GM12878 (cell line): ENCODE data around the gene TKT. TPM values are rescaled to one million over a fixed set of nuclear protein-coding genes. Genes with fewer than 3 reads are reported as not detected.

ENCODE experiments used
- ATAC-seq: fragments of 200-7000 bp; cut with Tn5 transposase; 3 replicates; pipeline ENCODE4 v1.9.1; 2020; ENCODE audit warnings: mild to moderate bottlenecking, moderate library complexity
- BruUV-seq: library from RNA; stranded (reverse); fragments of 400-500 nt; replicated peaks from 2 replicates; lab custom pipeline; 2021; lab: Mats Ljungman, UMichigan
- CTCF ChIA-PET: fragments of 300-600 bp; sonication (Branson Sonifier 250); formaldehyde crosslinking; extraction: SDS; loops from one replicate; lab custom pipeline; 2021; ENCODE audit warnings: inconsistent platforms; lab: Yijun Ruan, JAX
- POLR2A ChIA-PET: fragments of 350-600 bp; formaldehyde crosslinking; extraction: SDS; loops from one replicate; lab custom pipeline; 2021; ENCODE audit warnings: inconsistent platforms; lab: Charles Lee
- RAD21 ChIA-PET: fragments of 300-600 bp; sonication (Branson Sonifier 250); formaldehyde crosslinking; loops from one replicate; lab custom pipeline; 2023; ENCODE audit warnings: antibody characterized with exemption; ENCODE audit not compliant: unreplicated experiment; lab: Charles Lee
- SMC1A ChIA-PET: fragments of 300-600 bp; sonication (Branson Sonifier 250); formaldehyde crosslinking; loops from one replicate; lab custom pipeline; 2023; ENCODE audit not compliant: unreplicated experiment, uncharacterized antibody; lab: Charles Lee
- DNase-seq: peaks from one replicate; pipeline ENCODE4 v3.0.0-alpha.2; 2011; ENCODE audit warnings: low read depth, low spot score
- FAIRE-seq: peaks from 3 replicates; lab custom pipeline; 2011; peaks lifted over from hg19 to GRCh38; lab: Jason Lieb, UNC
- H2AFZ ChIP-seq: 2 replicates; pipeline ENCODE4 v1.6.0; 2011; ENCODE audit warnings: low read depth, low read length, control low read depth; ENCODE audit not compliant: control insufficient read depth
- H3K27ac ChIP-seq: 2 replicates; pipeline ENCODE4 v1.5.1; 2011; ENCODE audit warnings: control low read depth; ENCODE audit not compliant: control insufficient read depth, insufficient read depth
- H3K27me3 ChIP-seq, 2 experiments: replicated peaks in 1 of 2; 2 replicates each; pipeline versions ENCODE4 v1.6.0 to v1.6.1; 2011; ENCODE audit warnings: low read length in 1 of 2; ENCODE audit not compliant: control insufficient read depth in 2 of 2, insufficient read depth in 2 of 2
- H3K36me3 ChIP-seq, 2 experiments: 2 replicates each; pipeline ENCODE4 v1.5.1; 2011; ENCODE audit warnings: low read length in 1 of 2; ENCODE audit not compliant: control insufficient read depth in 2 of 2, insufficient read depth in 2 of 2
- H3K4me1 ChIP-seq: 2 replicates; pipeline ENCODE4 v1.6.1; 2011; ENCODE audit warnings: mild to moderate bottlenecking, low read length, moderate library complexity, mixed read lengths; ENCODE audit not compliant: control insufficient read depth, insufficient read depth
- H3K4me2 ChIP-seq: 2 replicates; pipeline ENCODE4 v1.6.0; 2011; ENCODE audit warnings: control low read depth; ENCODE audit not compliant: control insufficient read depth, insufficient read depth
- H3K4me3 ChIP-seq: fragments of 200-600 bp; sonication (generic); 2 replicates; pipeline ENCODE4 v1.5.1; 2016
- H3K79me2 ChIP-seq: 2 replicates; pipeline ENCODE4 v1.6.0; 2011; ENCODE audit warnings: low read length; ENCODE audit not compliant: control insufficient read depth, insufficient read depth
- H3K9ac ChIP-seq: 2 replicates; pipeline ENCODE4 v1.8.0; 2011; ENCODE audit warnings: low read length, control low read depth, mixed read lengths; ENCODE audit not compliant: control insufficient read depth, insufficient read depth
- H3K9me3 ChIP-seq: replicated peaks from 3 replicates; pipeline ENCODE4 v1.5.1; 2011; ENCODE audit warnings: mild to moderate bottlenecking, low read length; ENCODE audit not compliant: control insufficient read depth, insufficient read depth
- H4K20me1 ChIP-seq: 2 replicates; pipeline ENCODE4 v1.6.0; 2011; ENCODE audit not compliant: control insufficient read depth, insufficient read depth
- CBFB ChIP-seq: IDR thresholded peaks from 2 replicates; pipeline ENCODE4 v1.6.1; 2016; ENCODE audit warnings: antibody characterized with exemption, low read depth
- CREB1 ChIP-seq: IDR thresholded peaks from 2 replicates; pipeline ENCODE4 v1.6.1; 2012; ENCODE audit warnings: low read depth, mild to moderate bottlenecking, inconsistent platforms
- HCFC1 ChIP-seq: fragments of 150-350 bp; IDR thresholded peaks from 2 replicates; pipeline ENCODE4 v1.6.1; 2014; ENCODE audit warnings: low read length
- MTA3 ChIP-seq: IDR thresholded peaks from 2 replicates; pipeline ENCODE4 v1.6.1; 2012; ENCODE audit warnings: low read length, inconsistent platforms, borderline replicate concordance
- NR2C2 ChIP-seq: IDR thresholded peaks from 2 replicates; pipeline ENCODE4 v1.6.1; 2011; ENCODE audit warnings: borderline replicate concordance, low read depth; ENCODE audit not compliant: control insufficient read depth, insufficient read length
- PML ChIP-seq: IDR thresholded peaks from 2 replicates; pipeline ENCODE4 v1.6.1; 2012; ENCODE audit warnings: low read length, inconsistent platforms
- RFX5 ChIP-seq: IDR thresholded peaks from 2 replicates; pipeline ENCODE4 v1.6.1; 2011; ENCODE audit warnings: low read depth, low read length, improper control_type of control experiment
- SIX5 ChIP-seq: IDR thresholded peaks from 2 replicates; pipeline ENCODE4 v1.6.1; 2011; ENCODE audit warnings: mild to moderate bottlenecking, low read depth, low read length, moderate library complexity; ENCODE audit not compliant: severe bottlenecking
- ZNF24 ChIP-seq: fragments of 450-650 bp; IDR thresholded peaks from 2 replicates; pipeline ENCODE4 v1.6.1; 2017; ENCODE audit warnings: antibody characterized with exemption, mild to moderate bottlenecking
- ZNF384 ChIP-seq: IDR thresholded peaks from 2 replicates; pipeline ENCODE4 v1.6.1; 2012; ENCODE audit warnings: low read depth, mild to moderate bottlenecking, low read length, improper control_type of control experiment, borderline replicate concordance
- ZZZ3 ChIP-seq: IDR thresholded peaks from 2 replicates; pipeline ENCODE4 v1.6.1; 2011; ENCODE audit warnings: low read depth; ENCODE audit not compliant: control insufficient read depth, insufficient read length
- WGBS: methylation state at CpG from one replicate; pipeline ENCODE4 v1.1.6; 2016; ENCODE audit warnings: low lambda C conversion rate; ENCODE audit not compliant: insufficient replicate concordance, insufficient coverage; ENCODE audit errors: missing lambda C conversion rate; 5-methylcytosine and 5-hydroxymethylcytosine counted together
- in situ Hi-C: fragments of 300-500 bp; cut with MboI; formaldehyde crosslinking; loops from 9 replicates; pipeline ENCODE4 v1.14.3; 2018; ENCODE audit warnings: mixed read lengths
- intact Hi-C: fragments of 100-400 bp; cut with micrococcal nuclease; formaldehyde crosslinking; loops from one replicate; pipeline ENCODE4 v1.14.2; 2022; ENCODE audit not compliant: unreplicated experiment
- polyA plus RNA-seq, 11 experiments: library from polyadenylated mRNA; depleted of rRNA in 4 of 11; unstranded in 6 of 11; stranded (reverse) in 5 of 11; fragments of >200 nt; fragmentation: Nextera tagmentation in 4 of 11; fragmentation: Illumina TruSeq in 1 of 11; extraction: Ambion mirVana in 4 of 11; extraction: Trizol in 1 of 11; gene quantifications; 1 replicate in 1 of 11; 2 replicates in 10 of 11; pipeline versions ENCODE4 v1.2.1 to v1.2.3, GENCODE V29; 2011 to 2016; ENCODE audit warnings: inconsistent platforms in 2 of 11, missing spikeins in 2 of 11, low read depth in 1 of 11
- total RNA-seq, 4 experiments: library from RNA; depleted of rRNA in 3 of 4; stranded (reverse); fragments of >200 nt in 3 of 4; fragmentation: Illumina TruSeq in 1 of 4; extraction: Trizol in 1 of 4; gene quantifications; 2 replicates each; pipeline versions ENCODE4 v1.2.1 to v1.2.3, GENCODE V29; 2013 to 2021
- TF ChIP-seq, protein P1 (sequence below), 3 experiments: IDR thresholded peaks in 2 of 3; conservative IDR thresholded peaks in 1 of 3; 2 replicates each; pipeline ENCODE4 v1.5.1; 2011; ENCODE audit warnings: low read depth in 3 of 3, low read length in 3 of 3, mild to moderate bottlenecking in 3 of 3, control low read depth in 2 of 3, moderate library complexity in 2 of 3, inconsistent platforms in 1 of 3, mixed read lengths in 1 of 3; ENCODE audit not compliant: control insufficient read depth in 2 of 3, insufficient read depth in 1 of 3; ENCODE audit errors: extremely low read depth in 1 of 3
- TF ChIP-seq, protein P2 (sequence below): fragments of 450-650 bp; IDR thresholded peaks from 2 replicates; pipeline ENCODE4 v1.6.1; 2018; ENCODE audit warnings: borderline replicate concordance, mild to moderate bottlenecking; ENCODE audit not compliant: partially characterized antibody

Gene TKT
- total and polyA plus RNA-seq, 10 of the 15 experiments (the other 5 are each of a cell fraction or from before 2014, with no cell fraction given) = 56.4 to 385 (median 143) TPM

DNA sequence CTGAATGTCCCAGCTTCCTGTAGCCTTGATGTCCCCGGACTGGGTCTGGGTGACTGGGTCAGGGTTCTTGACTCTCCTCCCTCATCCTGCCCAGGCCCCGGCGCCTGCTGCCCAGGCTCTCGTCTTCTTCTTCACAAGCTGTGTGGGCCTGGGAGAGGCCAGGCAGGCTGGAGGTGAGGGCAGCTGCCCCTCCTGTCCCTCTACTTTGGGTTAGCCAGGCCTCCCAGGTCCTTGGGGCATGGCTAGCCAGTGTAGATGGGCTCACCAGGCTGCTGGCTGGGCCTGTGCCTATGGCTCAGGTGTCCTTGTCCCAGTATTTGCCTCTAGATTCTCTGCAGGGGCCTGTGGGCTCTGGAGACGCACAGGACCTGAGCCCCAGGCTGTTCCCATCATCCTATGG lies 31.8 kb downstream of the TKT start:
- H4K20me1 ChIP-seq = no peaks in the 10 kb centered on the region; the same call in 1 of the 2 replicates
- H3K9ac ChIP-seq = no peak overlapping the region
- H3K9me3 ChIP-seq = no peaks in the 10 kb centered on the region
- H2AFZ ChIP-seq = no peak overlapping the region
- 88% methylated on average over 5 of the region's 5 CpGs for WGBS
- ChIA-PET RAD21 (no interaction called here), CTCF (no interaction called here), SMC1A (no interaction called here), POLR2A (no interaction called here)
- TF ChIP-seq, protein P1, sequence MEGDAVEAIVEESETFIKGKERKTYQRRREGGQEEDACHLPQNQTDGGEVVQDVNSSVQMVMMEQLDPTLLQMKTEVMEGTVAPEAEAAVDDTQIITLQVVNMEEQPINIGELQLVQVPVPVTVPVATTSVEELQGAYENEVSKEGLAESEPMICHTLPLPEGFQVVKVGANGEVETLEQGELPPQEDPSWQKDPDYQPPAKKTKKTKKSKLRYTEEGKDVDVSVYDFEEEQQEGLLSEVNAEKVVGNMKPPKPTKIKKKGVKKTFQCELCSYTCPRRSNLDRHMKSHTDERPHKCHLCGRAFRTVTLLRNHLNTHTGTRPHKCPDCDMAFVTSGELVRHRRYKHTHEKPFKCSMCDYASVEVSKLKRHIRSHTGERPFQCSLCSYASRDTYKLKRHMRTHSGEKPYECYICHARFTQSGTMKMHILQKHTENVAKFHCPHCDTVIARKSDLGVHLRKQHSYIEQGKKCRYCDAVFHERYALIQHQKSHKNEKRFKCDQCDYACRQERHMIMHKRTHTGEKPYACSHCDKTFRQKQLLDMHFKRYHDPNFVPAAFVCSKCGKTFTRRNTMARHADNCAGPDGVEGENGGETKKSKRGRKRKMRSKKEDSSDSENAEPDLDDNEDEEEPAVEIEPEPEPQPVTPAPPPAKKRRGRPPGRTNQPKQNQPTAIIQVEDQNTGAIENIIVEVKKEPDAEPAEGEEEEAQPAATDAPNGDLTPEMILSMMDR (IDR thresholded peaks at IDR 0.05 in 2 of 3, conservative IDR thresholded peaks at IDR 0.05 in 1 of 3; ENCODE audit: control insufficient read depth in 2 of 3, extremely low read depth in 1 of 3, insufficient read depth in 1 of 3, low read depth in 3 of 3, low read length in 3 of 3) = no peak
- TF ChIP-seq RFX5 (no peak), ZNF384 (no peak), SIX5 (no peak), CBFB (no peak), ZZZ3 (no peak), PML (no peak), HCFC1 (no peak), NR2C2 (no peak), MTA3 (no peak), ZNF24 (no peak), CREB1 (no peak)
- TF ChIP-seq, protein P2, sequence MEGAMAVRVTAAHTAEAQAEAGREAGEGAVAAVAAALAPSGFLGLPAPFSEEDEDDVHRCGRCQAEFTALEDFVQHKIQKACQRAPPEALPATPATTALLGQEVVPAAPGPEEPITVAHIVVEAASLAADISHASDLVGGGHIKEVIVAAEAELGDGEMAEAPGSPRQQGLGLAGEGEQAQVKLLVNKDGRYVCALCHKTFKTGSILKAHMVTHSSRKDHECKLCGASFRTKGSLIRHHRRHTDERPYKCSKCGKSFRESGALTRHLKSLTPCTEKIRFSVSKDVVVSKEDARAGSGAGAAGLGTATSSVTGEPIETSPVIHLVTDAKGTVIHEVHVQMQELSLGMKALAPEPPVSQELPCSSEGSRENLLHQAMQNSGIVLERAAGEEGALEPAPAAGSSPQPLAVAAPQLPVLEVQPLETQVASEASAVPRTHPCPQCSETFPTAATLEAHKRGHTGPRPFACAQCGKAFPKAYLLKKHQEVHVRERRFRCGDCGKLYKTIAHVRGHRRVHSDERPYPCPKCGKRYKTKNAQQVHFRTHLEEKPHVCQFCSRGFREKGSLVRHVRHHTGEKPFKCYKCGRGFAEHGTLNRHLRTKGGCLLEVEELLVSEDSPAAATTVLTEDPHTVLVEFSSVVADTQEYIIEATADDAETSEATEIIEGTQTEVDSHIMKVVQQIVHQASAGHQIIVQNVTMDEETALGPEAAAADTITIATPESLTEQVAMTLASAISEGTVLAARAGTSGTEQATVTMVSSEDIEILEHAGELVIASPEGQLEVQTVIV = no peak
- in situ Hi-C loops (no loop called here), intact Hi-C loops (no loop called here)
- no peaks in the 10 kb centered on the region for H3K4me1 ChIP-seq
- H3K4me2 ChIP-seq = no peak overlapping the region
- H3K36me3 ChIP-seq = peaks cover 37 to 42% of the 10 kb centered on the region in 2 experiments; a peak in 3 of 4 replicates
- FAIRE-seq = no peak
- BruUV-seq = no TSS peak
- ATAC-seq = no peak
- H3K79me2 ChIP-seq = no peaks in the 10 kb centered on the region
- no peak overlapping the region for H3K27ac ChIP-seq
- no peak overlapping the region for H3K4me3 ChIP-seq
- DNase-seq = no peak
- H3K27me3 ChIP-seq = no peaks in the 10 kb centered on the region
